K562 (cell line): ENCODE data around the gene AP1S3. TPM values are rescaled to one million over a fixed set of nuclear protein-coding genes. Genes with fewer than 3 reads are reported as not detected.

Experiments used
- CC2D1A ChIP-seq: fragments of 450-650 bp; IDR thresholded peaks from 2 replicates; pipeline ENCODE4 v1.6.1; 2017; ENCODE audit warnings: mild to moderate bottlenecking
- ELF1 ChIP-seq: fragments of 200-800 bp; sonication (Bioruptor generic); IDR thresholded peaks from 2 replicates; pipeline ENCODE4 v1.6.1; 2016; ENCODE audit warnings: missing genetic modification characterization, missing compliant biosample characterization
- HMBOX1 ChIP-seq: sonication (generic); IDR thresholded peaks from 2 replicates; pipeline ENCODE4 v1.6.1; 2016
- ILF3 ChIP-seq: fragments of 450-650 bp; IDR thresholded peaks from 2 replicates; pipeline ENCODE4 v1.6.1; 2018; ENCODE audit warnings: antibody characterized with exemption, mild to moderate bottlenecking, moderate library complexity, borderline replicate concordance
- MTA2 ChIP-seq: fragments of 450-650 bp; IDR thresholded peaks from 2 replicates; pipeline ENCODE4 v1.6.1; 2016; ENCODE audit warnings: low read depth
- NELFE ChIP-seq: IDR thresholded peaks from 2 replicates; pipeline ENCODE4 v1.6.1; 2011; ENCODE audit warnings: mild to moderate bottlenecking; ENCODE audit not compliant: insufficient read depth, insufficient read length
- PBX2 ChIP-seq, 2 experiments: IDR thresholded peaks in 1 of 2; conservative IDR thresholded peaks in 1 of 2; 2 replicates each; pipeline ENCODE4 v1.6.1; 2016; ENCODE audit warnings: low read depth in 2 of 2, mild to moderate bottlenecking in 1 of 2, missing compliant biosample characterization in 1 of 2, missing genetic modification characterization in 1 of 2, moderate library complexity in 1 of 2
- RBFOX2 ChIP-seq: fragments of 200-400 bp; formaldehyde crosslinking; IDR thresholded peaks from 2 replicates; pipeline ENCODE4 v1.6.1; 2017; ENCODE audit warnings: low read depth, mild to moderate bottlenecking, low read length, moderate library complexity
- RBM34 ChIP-seq: fragments of 200-400 bp; formaldehyde crosslinking; IDR thresholded peaks from 2 replicates; pipeline ENCODE4 v1.6.1; 2018; ENCODE audit warnings: low read length, borderline replicate concordance; ENCODE audit not compliant: insufficient read depth
- SIRT6 ChIP-seq: IDR thresholded peaks from one replicate; pipeline ENCODE4 v1.6.1; 2012; ENCODE audit warnings: low read depth, mild to moderate bottlenecking, control low read depth, inconsistent platforms, low read length, moderate library complexity
- TCF15 ChIP-seq: fragments of 250-450 bp; sonication (Bioruptor Pico); IDR thresholded peaks from 2 replicates; pipeline ENCODE4 v1.8.0; 2022; ENCODE audit warnings: moderate library complexity, mild to moderate bottlenecking, inconsistent platforms
- XRCC5 ChIP-seq: fragments of 200-400 bp; formaldehyde crosslinking; IDR thresholded peaks from 2 replicates; pipeline ENCODE4 v1.6.1; 2017; ENCODE audit warnings: low read depth, mild to moderate bottlenecking, low read length
- ZNF224 ChIP-seq: sonication (generic); formaldehyde crosslinking; IDR thresholded peaks from 2 replicates; pipeline ENCODE4 v1.8.0; 2022; ENCODE audit warnings: mild to moderate bottlenecking, missing genetic modification reagents
- ZNF347 ChIP-seq: fragments of 450-650 bp; formaldehyde crosslinking; IDR thresholded peaks from 2 replicates; pipeline ENCODE4 v1.4.0; 2020; ENCODE audit warnings: low read depth, mild to moderate bottlenecking, moderate library complexity
- ZNF354B ChIP-seq: fragments of 250-450 bp; sonication (Bioruptor Pico); IDR thresholded peaks from 2 replicates; pipeline ENCODE4 v1.4.0; 2020
- ZNF561 ChIP-seq: fragments of 450-650 bp; formaldehyde crosslinking; conservative IDR thresholded peaks from 2 replicates; pipeline ENCODE4 v1.4.0; 2020; ENCODE audit warnings: mild to moderate bottlenecking, moderate library complexity
- ZNF707 ChIP-seq: fragments of 250-450 bp; sonication (Bioruptor Pico); conservative IDR thresholded peaks from 2 replicates; pipeline ENCODE4 v1.8.0; 2022; ENCODE audit warnings: inconsistent platforms, mild to moderate bottlenecking, moderate library complexity
- polyA plus RNA-seq, 8 experiments: library from polyadenylated mRNA; depleted of rRNA in 4 of 8; stranded (reverse) in 5 of 8; unstranded in 3 of 8; fragments of >200 nt; fragmentation: Nextera tagmentation in 2 of 8; fragmentation: Illumina TruSeq in 1 of 8; extraction: Ambion mirVana in 2 of 8; extraction: Trizol in 1 of 8; gene quantifications; 2 replicates each; pipeline versions ENCODE4 v1.2.1 to v1.2.3, GENCODE V29; 2011 to 2014; ENCODE audit warnings: inconsistent platforms in 1 of 8, missing spikeins in 1 of 8
- total RNA-seq, 7 experiments: library from RNA; depleted of rRNA in 6 of 7; stranded (reverse); fragments of >200 nt in 6 of 7; fragmentation: Illumina TruSeq in 2 of 7; extraction: Trizol in 2 of 7; gene quantifications; 2 replicates each; pipeline versions ENCODE4 v1.2.1 to v1.2.3, GENCODE V29; 2011 to 2021; ENCODE audit warnings: low replicate concordance in 1 of 7
- TF ChIP-seq, protein P1 (sequence below): fragments of 250-450 bp; sonication (Bioruptor Pico); IDR thresholded peaks from 2 replicates; pipeline ENCODE4 v1.5.1; 2021; ENCODE audit warnings: mild to moderate bottlenecking
- TF ChIP-seq, protein P2 (sequence below): sonication (generic); formaldehyde crosslinking; IDR thresholded peaks from 2 replicates; pipeline ENCODE4 v1.8.1; 2022; ENCODE audit warnings: missing genetic modification reagents
- TF ChIP-seq, protein P3 (sequence below): fragments of 250-450 bp; sonication (Bioruptor Pico); IDR thresholded peaks from 2 replicates; pipeline ENCODE4 v1.9.0; 2021; ENCODE audit warnings: mild to moderate bottlenecking, inconsistent platforms

The AP1S3 gene
- total and polyA plus RNA-seq, 9 of the 15 experiments (the other 6 are each of a cell fraction or from before 2014, with no cell fraction given) = 0.50 to 3.8 (median 2.1) TPM

- no peak for TF ChIP-seq SIRT6
- no peak for TF ChIP-seq ZNF707 (CRISPR knock-in tag)
- TF ChIP-seq ZNF347 (CRISPR knock-in tag) = no peak
- TF ChIP-seq, protein P1, sequence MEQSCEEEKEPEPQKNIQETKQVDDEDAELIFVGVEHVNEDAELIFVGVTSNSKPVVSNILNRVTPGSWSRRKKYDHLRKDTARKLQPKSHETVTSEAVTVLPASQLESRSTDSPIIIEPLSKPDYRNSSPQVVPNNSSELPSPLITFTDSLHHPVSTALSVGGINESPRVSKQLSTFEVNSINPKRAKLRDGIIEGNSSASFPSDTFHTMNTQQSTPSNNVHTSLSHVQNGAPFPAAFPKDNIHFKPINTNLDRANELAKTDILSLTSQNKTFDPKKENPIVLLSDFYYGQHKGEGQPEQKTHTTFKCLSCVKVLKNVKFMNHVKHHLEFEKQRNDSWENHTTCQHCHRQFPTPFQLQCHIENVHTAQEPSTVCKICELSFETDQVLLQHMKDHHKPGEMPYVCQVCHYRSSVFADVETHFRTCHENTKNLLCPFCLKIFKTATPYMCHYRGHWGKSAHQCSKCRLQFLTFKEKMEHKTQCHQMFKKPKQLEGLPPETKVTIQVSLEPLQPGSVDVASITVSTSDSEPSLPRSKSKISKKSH (CRISPR knock-in tag) = no peak
- TF ChIP-seq ZNF354B (CRISPR knock-in tag) = no peak
- TF ChIP-seq ILF3 = no peak
- TF ChIP-seq XRCC5 = no peak
- no peak for TF ChIP-seq NELFE
- TF ChIP-seq, protein P2, sequence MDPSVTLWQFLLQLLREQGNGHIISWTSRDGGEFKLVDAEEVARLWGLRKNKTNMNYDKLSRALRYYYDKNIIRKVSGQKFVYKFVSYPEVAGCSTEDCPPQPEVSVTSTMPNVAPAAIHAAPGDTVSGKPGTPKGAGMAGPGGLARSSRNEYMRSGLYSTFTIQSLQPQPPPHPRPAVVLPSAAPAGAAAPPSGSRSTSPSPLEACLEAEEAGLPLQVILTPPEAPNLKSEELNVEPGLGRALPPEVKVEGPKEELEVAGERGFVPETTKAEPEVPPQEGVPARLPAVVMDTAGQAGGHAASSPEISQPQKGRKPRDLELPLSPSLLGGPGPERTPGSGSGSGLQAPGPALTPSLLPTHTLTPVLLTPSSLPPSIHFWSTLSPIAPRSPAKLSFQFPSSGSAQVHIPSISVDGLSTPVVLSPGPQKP (CRISPR knock-in tag) = no peak
- TF ChIP-seq RBM34 = no peak
- TF ChIP-seq ELF1 (tag) = no peak
- TF ChIP-seq CC2D1A = no peak
- TF ChIP-seq RBFOX2 = 0 out of 2 replicates have a peak, but pooled peaks have one; percentile 19
- TF ChIP-seq ZNF561 (CRISPR knock-in tag) = no peak
- no peak for TF ChIP-seq MTA2
- TF ChIP-seq HMBOX1 = no peak
- no peak for TF ChIP-seq TCF15 (CRISPR knock-in tag)
- no peak for TF ChIP-seq ZNF224
- TF ChIP-seq, protein P3, sequence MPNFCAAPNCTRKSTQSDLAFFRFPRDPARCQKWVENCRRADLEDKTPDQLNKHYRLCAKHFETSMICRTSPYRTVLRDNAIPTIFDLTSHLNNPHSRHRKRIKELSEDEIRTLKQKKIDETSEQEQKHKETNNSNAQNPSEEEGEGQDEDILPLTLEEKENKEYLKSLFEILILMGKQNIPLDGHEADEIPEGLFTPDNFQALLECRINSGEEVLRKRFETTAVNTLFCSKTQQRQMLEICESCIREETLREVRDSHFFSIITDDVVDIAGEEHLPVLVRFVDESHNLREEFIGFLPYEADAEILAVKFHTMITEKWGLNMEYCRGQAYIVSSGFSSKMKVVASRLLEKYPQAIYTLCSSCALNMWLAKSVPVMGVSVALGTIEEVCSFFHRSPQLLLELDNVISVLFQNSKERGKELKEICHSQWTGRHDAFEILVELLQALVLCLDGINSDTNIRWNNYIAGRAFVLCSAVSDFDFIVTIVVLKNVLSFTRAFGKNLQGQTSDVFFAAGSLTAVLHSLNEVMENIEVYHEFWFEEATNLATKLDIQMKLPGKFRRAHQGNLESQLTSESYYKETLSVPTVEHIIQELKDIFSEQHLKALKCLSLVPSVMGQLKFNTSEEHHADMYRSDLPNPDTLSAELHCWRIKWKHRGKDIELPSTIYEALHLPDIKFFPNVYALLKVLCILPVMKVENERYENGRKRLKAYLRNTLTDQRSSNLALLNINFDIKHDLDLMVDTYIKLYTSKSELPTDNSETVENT (CRISPR knock-in tag) = no peak
- TF ChIP-seq PBX2 (CRISPR knock-in tag; IDR thresholded peaks at IDR 0.05; ENCODE audit: low read depth) = no peak
- 0 out of 2 replicates have a peak, but pooled peaks have one; percentile 22 for TF ChIP-seq PBX2 (tag; conservative IDR thresholded peaks at IDR 0.05; ENCODE audit: low read depth)
Observed at GRCh38 chr2:223723954-223724411, 113.4 kb downstream of the AP1S3 start (continued).
